HUES64 (cell line): ENCODE results near the gene PIGR. TPM values are rescaled to one million over a fixed set of nuclear protein-coding genes. Genes with fewer than 3 reads are reported as not detected.

ENCODE experiments used
- H3K27ac ChIP-seq: 2 replicates; pipeline ENCODE4 v1.7.0; 2013; ENCODE audit warnings: low read depth, low read length, inconsistent platforms
- H3K27me3 ChIP-seq: 2 replicates; pipeline ENCODE4 v1.6.1; 2013; ENCODE audit warnings: mild to moderate bottlenecking, low read length; ENCODE audit not compliant: insufficient read depth
- H3K36me3 ChIP-seq: 2 replicates; pipeline ENCODE4 v1.6.1; 2013; ENCODE audit warnings: mild to moderate bottlenecking, low read length; ENCODE audit not compliant: insufficient read depth
- H3K4me1 ChIP-seq: 2 replicates; pipeline ENCODE4 v1.6.1; 2013; ENCODE audit warnings: mild to moderate bottlenecking, low read length, moderate library complexity; ENCODE audit not compliant: insufficient read depth
- H3K4me3 ChIP-seq: 2 replicates; pipeline ENCODE4 v1.5.1; 2013; ENCODE audit warnings: mild to moderate bottlenecking, low read length, moderate library complexity
- H3K9ac ChIP-seq: 2 replicates; pipeline ENCODE4 v1.6.1; 2013; ENCODE audit warnings: mild to moderate bottlenecking, low read depth, low read length
- H3K9me3 ChIP-seq: 2 replicates; pipeline ENCODE4 v1.6.1; 2013; ENCODE audit warnings: low read depth, low read length; ENCODE audit not compliant: insufficient read depth
- WGBS: fragments of 150-250, 120-280 bp; methylation state at CpG from one replicate; pipeline ENCODE4 v1.1.7; 2013; ENCODE audit warnings: missing lambda C conversion rate; 5-methylcytosine and 5-hydroxymethylcytosine counted together
- polyA plus RNA-seq, 2 experiments: library from polyadenylated mRNA; stranded (reverse); fragments of 50-300 nt; gene quantifications; one replicate each; pipeline ENCODE4 v1.2.3, GENCODE V29; 2013

The PIGR gene
- not detected for polyA plus RNA-seq (2013, experiment 1 of 2)
- not detected for polyA plus RNA-seq (2013, experiment 2 of 2)

GRCh38 chr1:206946261-206946660 lies at the start of gene PIGR:
Gene PIGR, minus strand, starts transcription at chr1:206946466. Its CDS starts 5,935 bp downstream, at chr1:206940531.
- Histone ChIP-seq H3K9me3 (0 out of 2 replicates have a peak, but pooled peaks cover 3% of the 10 kb centered on the region), H3K4me1 (no peaks in the 10 kb centered on the region), H3K9ac (no peak within 1 kb of the TSS), H3K27ac (no peak within 1 kb of the TSS), H3K36me3 (no peaks in the 10 kb centered on the region), H3K4me3 (no peak within 1 kb of the TSS), H3K27me3 (no peaks in the 10 kb centered on the region)
- WGBS = 87% methylated on average over 7 of the region's 7 CpGs

GRCh38 chr1:206992790-206993189 lies 46.5 kb upstream of the PIGR start:
- H3K4me1 ChIP-seq = no peaks in the 10 kb centered on the region
- H3K4me3 ChIP-seq = no peak overlapping the region
- H3K36me3 ChIP-seq = no peaks in the 10 kb centered on the region
- H3K9me3 ChIP-seq = no peaks in the 10 kb centered on the region
- no peak overlapping the region for H3K9ac ChIP-seq
- no peaks in the 10 kb centered on the region for H3K27me3 ChIP-seq
- H3K27ac ChIP-seq = no peak overlapping the region

DNA sequence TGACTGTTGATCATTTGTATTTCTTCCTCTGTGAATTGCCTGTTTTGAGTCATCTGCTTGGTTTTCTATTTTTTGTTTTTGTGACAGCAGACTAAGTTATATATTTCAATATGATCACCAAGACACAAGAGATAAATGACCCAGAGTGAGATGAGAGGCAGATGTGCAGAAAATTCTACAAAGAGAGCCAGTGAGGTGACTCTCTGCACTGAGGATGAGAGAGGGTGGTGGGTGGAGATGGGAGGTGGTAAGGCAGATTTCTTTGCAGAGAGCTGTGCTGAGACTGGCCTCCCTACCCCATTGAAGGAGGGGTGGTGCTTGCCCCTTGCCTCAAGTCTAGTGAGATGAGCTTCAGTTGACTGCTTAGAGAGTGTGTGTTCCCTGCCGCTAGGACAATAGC lies 41.6 kb upstream of the PIGR start:
- Histone ChIP-seq H3K9me3 (no peaks in the 10 kb centered on the region), H3K36me3 (no peaks in the 10 kb centered on the region), H3K4me3 (no peak overlapping the region), H3K4me1 (peaks cover 13% of the 10 kb centered on the region; the same call in 1 of the 2 replicates), H3K27me3 (peaks cover 12% of the 10 kb centered on the region), H3K9ac (no peak overlapping the region), H3K27ac (no peak overlapping the region)
- 89% methylated on average over 1 of the region's 1 CpG for WGBS

- Histone ChIP-seq H3K36me3 (no peaks in the 10 kb centered on the region), H3K27ac (no peak overlapping the region), H3K27me3 (peaks cover 12% of the 10 kb centered on the region), H3K9me3 (no peaks in the 10 kb centered on the region), H3K4me1 (peaks cover 22% of the 10 kb centered on the region), H3K9ac (no peak overlapping the region), H3K4me3 (no peak overlapping the region)
- 94% methylated on average over 3 of the region's 3 CpGs for WGBS
Measured at GRCh38 chr1:206986885-206987284, 40.6 kb upstream of the PIGR start.

DNA sequence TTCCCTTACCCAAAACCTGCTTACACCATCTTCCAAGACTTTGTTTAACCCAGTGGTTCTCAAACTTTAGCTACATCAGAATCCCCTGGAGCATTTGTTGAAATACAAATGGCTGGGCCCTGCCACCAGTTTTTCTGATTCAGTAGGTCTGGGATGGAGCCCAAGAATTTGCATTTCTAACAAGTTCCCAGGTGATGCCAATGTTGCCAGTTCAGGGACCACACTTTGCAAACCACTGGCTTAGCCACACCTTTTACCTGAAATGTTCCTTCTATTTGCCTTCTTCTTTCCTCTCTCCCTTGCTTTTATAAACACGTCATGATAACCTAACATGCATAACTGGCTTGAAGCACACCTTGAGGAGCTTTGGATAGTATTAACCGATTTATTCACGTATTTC lies 40.1 kb upstream of the PIGR start:
- 88% methylated on average over 3 of the region's 3 CpGs for WGBS
- no peaks in the 10 kb centered on the region for H3K36me3 ChIP-seq
- peaks cover 23% of the 10 kb centered on the region for H3K4me1 ChIP-seq
- no peak overlapping the region for H3K27ac ChIP-seq
- no peak overlapping the region for H3K4me3 ChIP-seq
- H3K9ac ChIP-seq = no peak overlapping the region
- no peaks in the 10 kb centered on the region for H3K9me3 ChIP-seq
- peaks cover 12% of the 10 kb centered on the region for H3K27me3 ChIP-seq

- Histone ChIP-seq H3K9ac (no peak overlapping the region), H3K9me3 (no peaks in the 10 kb centered on the region), H3K4me1 (peaks cover 23% of the 10 kb centered on the region), H3K36me3 (no peaks in the 10 kb centered on the region), H3K4me3 (no peak overlapping the region), H3K27ac (no peak overlapping the region), H3K27me3 (peaks cover 12% of the 10 kb centered on the region)
- 28% methylated on average over 10 of the region's 10 CpGs for WGBS
Measured at GRCh38 chr1:206985162-206985749, 39.0 kb upstream of the PIGR start.

- Histone ChIP-seq H3K4me1 (peaks cover 23% of the 10 kb centered on the region), H3K9me3 (no peaks in the 10 kb centered on the region), H3K27ac (no peak overlapping the region), H3K4me3 (no peak overlapping the region), H3K36me3 (no peaks in the 10 kb centered on the region), H3K9ac (no peak overlapping the region), H3K27me3 (peaks cover 12% of the 10 kb centered on the region)
- 25% methylated on average over 4 of the region's 4 CpGs for WGBS
Measured at GRCh38 chr1:206982216-206982615, 36.0 kb upstream of the PIGR start.

- H3K27me3 ChIP-seq = no peaks in the 10 kb centered on the region
- H3K4me3 ChIP-seq = no peak overlapping the region
- 68% methylated on average over 3 of the region's 3 CpGs for WGBS
- no peak overlapping the region for H3K27ac ChIP-seq
- peaks cover 10% of the 10 kb centered on the region for H3K4me1 ChIP-seq
- H3K9me3 ChIP-seq = no peaks in the 10 kb centered on the region
- no peaks in the 10 kb centered on the region for H3K36me3 ChIP-seq
- no peak overlapping the region for H3K9ac ChIP-seq
Measured at GRCh38 chr1:206979379-206980043, 33.2 kb upstream of the PIGR start.

DNA sequence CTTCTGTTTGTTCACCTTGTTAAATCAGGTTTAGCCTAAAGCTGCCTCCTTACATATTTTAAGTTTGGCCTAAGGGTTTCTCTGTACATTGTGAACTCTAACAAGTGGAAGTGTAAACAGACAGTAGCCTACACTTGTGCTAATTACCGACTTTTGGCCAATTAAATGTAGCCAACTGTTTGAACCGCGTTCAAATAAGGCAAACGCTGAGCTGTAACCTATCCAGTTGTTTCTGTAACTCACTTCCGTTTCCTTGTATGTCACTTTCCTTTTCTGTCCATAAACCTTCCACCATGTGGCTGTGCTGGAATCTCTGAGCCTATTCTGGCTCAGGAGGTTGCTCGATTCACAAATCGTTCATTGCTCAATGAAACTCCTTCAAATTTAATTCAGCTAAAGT lies 32.0 kb upstream of the PIGR start:
- H3K27ac ChIP-seq = no peak overlapping the region
- no peak overlapping the region for H3K4me3 ChIP-seq
- H3K4me1 ChIP-seq = peaks cover 10% of the 10 kb centered on the region
- H3K36me3 ChIP-seq = no peaks in the 10 kb centered on the region
- H3K9me3 ChIP-seq = no peaks in the 10 kb centered on the region
- WGBS = 95% methylated on average over 7 of the region's 7 CpGs
- no peaks in the 10 kb centered on the region for H3K27me3 ChIP-seq
- no peak overlapping the region for H3K9ac ChIP-seq

- Histone ChIP-seq H3K27ac (no peak overlapping the region), H3K9me3 (no peaks in the 10 kb centered on the region), H3K27me3 (no peaks in the 10 kb centered on the region), H3K4me3 (no peak overlapping the region), H3K36me3 (no peaks in the 10 kb centered on the region), H3K9ac (no peak overlapping the region), H3K4me1 (no peaks in the 10 kb centered on the region)
- WGBS = 100% methylated on average over 1 of the region's 1 CpG
Measured at GRCh38 chr1:206975306-206975705, 29.0 kb upstream of the PIGR start.

DNA sequence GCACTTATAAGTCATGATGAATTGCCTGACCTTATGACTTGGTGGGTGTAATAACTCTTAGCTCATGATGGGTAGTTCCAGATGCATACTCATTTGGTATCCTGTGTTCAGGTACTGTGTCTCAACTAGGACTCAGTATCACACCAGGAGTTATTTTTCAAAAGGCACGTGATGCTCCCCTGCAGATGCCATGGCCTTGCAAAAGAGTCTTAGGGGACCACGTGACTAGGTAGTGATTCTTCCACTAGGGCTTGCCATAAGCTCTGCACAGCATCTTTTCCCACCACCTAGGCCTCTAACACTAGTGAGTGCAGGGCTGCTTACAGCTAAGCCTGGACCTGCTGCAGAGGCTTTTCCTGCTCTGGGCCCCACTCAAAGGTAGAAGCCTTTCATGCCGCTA lies 27.9 kb upstream of the PIGR start:
- Histone ChIP-seq H3K4me3 (no peak overlapping the region), H3K27ac (no peak overlapping the region), H3K9ac (no peak overlapping the region), H3K9me3 (no peaks in the 10 kb centered on the region), H3K4me1 (no peaks in the 10 kb centered on the region), H3K27me3 (no peaks in the 10 kb centered on the region), H3K36me3 (no peaks in the 10 kb centered on the region)
- WGBS = 92% methylated on average over 3 of the region's 3 CpGs
